Neuron (in vitro differentiated cells): Measurements from ENCODE around the gene KCNIP3.
"Not testable (repeated sequence)": the region's sequence is repeated elsewhere in the genome, so short reads cannot be mapped to it uniquely, and the experiment has no call there.

ENCODE experiments used
- H2AFZ ChIP-seq: one replicate; pipeline ENCODE4 v1.6.1; 2013; ENCODE audit warnings: low read depth, mild to moderate bottlenecking, inconsistent platforms, low read length, moderate library complexity
- H3K27me3 ChIP-seq: one replicate; pipeline ENCODE4 v1.6.1; 2013; ENCODE audit warnings: low read length; ENCODE audit not compliant: insufficient read depth
- H3K36me3 ChIP-seq: one replicate; pipeline ENCODE4 v1.6.1; 2013; ENCODE audit warnings: low read length; ENCODE audit not compliant: insufficient read depth
- H3K4me1 ChIP-seq: one replicate; pipeline ENCODE4 v1.6.1; 2013; ENCODE audit warnings: low read length; ENCODE audit not compliant: insufficient read depth
- H3K4me3 ChIP-seq: 2 replicates; pipeline ENCODE4 v1.5.1; 2013; ENCODE audit warnings: mild to moderate bottlenecking, low read length, moderate library complexity
- H3K9me3 ChIP-seq: one replicate; pipeline ENCODE4 v1.6.1; 2013; ENCODE audit warnings: low read length

KCNIP3 gene

DNA sequence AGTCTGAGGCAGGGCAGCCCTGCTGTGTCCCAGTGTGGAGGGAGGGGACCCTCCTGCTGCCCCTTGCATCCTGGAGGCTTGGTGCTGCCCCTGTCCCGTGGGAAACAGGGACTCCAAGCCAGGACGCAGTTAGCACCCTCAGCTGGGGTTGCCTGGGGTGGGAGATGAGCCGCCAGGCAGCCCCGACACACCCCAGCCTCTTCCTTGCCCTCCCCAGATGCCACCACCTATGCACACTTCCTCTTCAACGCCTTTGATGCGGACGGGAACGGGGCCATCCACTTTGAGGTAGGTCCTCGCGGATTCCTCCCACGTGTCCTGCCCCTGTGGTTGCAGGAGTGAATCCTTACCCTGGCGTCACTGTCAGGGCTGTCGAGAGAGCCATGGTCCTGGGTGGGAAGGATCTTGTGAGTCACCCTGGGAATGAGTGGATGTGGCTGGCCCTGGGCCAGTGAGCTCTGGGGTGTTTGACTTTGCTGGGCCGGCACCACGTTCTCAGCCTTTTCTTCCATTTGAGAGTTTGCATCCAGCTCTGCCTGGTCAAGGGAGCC is 77.8 kb downstream of the KCNIP3 start:
- no peak overlapping the region for H2AFZ ChIP-seq
- no peaks in the 10 kb centered on the region for H3K36me3 ChIP-seq
- no peak overlapping the region for H3K4me3 ChIP-seq
- H3K27me3 ChIP-seq, result no peaks in the 10 kb centered on the region
- H3K4me1 ChIP-seq, result no peaks in the 10 kb centered on the region
- H3K9me3 ChIP-seq, result no peaks in the 10 kb centered on the region

DNA sequence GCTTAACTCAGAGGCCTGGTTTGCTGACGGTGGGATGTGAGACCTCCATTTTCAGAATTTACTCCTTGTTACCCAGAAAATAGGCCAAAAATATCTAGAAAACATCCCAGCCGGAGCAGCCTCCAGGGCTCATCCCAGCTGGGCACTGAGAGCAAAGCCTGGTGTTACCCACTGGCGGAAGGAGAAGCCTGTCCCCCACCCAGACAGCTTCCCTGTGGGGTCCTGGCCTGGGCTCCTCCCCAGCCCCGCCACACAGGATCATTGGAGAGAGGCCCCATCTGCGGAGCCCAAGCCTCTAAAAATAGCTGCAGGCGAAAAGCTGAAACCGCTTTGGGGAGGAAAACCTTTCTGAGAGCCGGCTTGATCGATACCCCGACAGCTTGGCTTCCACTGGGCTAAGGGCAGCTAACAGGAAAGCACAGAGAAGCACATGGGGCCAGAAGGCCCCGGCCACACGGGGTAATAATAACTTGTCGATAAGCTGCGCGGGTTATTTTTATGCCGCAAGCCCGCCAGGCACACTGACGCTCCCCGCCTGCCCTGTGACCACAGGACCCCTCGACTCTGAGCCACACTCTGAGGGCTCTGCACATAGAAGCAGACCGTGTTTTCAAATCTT is 78.5 kb downstream of the KCNIP3 start:
- Histone ChIP-seq H3K9me3 (no peaks in the 10 kb centered on the region), H3K27me3 (peaks cover 4% of the 10 kb centered on the region), H3K4me1 (no peaks in the 10 kb centered on the region), H3K36me3 (no peaks in the 10 kb centered on the region), H3K4me3 (no peak overlapping the region), H2AFZ (no peak overlapping the region)

DNA sequence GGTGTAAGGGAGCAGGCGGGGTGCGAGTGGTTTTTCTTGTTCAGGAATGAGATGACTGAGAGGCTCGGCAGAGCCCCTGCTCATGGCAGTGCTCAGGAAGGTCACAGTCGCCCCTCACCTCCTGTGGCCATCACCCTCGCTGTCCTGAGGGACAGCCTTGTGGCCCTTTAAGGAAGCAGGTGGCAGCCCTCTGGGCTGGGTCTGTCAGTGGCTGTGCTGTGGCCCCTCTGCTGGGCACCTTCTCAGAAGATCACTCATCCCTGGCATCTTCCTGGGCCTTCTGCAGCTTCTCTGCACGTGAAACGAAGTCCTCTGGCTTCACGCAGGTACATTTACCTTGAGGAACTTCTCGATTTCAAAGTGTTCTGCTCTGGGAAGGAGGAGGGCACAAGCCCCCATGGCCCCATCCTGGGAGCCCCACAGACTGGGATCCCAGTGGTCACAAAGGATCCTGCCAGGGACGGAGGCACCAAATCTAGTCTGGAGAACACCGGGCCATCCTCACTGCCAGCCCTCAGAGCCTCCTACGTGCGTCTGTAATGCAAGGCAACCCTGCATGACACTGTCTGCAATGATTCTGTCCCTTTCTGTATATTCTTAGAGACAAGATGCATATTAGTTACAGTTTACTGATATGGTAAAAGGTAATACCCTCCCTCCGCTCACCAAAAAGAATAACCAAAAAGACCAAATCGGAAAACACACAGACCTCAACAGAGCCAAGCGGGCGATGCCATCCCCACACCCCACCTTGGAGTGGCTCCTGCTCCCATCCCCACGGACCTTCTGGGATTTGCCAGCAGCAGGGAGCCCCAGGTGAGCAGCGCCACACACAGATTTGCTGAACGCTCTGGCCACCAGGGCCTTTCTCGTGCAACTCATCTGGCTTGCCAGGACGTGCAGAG is 79.4 kb downstream of the KCNIP3 start:
- H3K4me3 ChIP-seq, result no peak overlapping the region
- H3K4me1 ChIP-seq, result no peaks in the 10 kb centered on the region
- H2AFZ ChIP-seq, result no peak overlapping the region
- peaks cover 4% of the 10 kb centered on the region for H3K27me3 ChIP-seq
- no peaks in the 10 kb centered on the region for H3K36me3 ChIP-seq
- H3K9me3 ChIP-seq, result no peaks in the 10 kb centered on the region

GRCh38 chr2:95377216-95378123 is 80.3 kb downstream of the KCNIP3 start:
- Histone ChIP-seq H3K9me3 (no peaks in the 10 kb centered on the region), H3K27me3 (peaks cover 4% of the 10 kb centered on the region), H2AFZ (no peak overlapping the region)

DNA sequence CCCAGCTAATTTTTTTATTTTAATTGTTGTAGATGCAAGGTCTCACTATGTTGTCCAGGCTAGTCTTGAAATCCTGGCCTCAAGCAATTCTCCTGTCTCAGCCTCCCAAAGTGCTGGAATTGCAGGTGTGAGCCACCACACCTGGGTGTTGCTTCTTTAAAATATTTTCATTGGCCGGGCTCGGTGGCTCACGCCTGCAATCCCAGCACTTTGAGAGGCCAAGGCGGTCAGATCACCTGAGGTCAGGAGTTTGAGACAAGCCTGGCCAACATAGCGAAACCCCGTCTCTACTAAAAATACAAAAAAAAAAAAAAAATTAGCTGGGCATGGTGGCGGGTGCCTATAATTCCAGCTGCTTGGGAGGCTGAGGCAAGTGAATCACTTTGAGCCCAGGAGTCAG is 81.1 kb downstream of the KCNIP3 start:
- H3K9me3 ChIP-seq, H3K4me1 ChIP-seq, H2AFZ ChIP-seq, H3K27me3 ChIP-seq, H3K4me3 ChIP-seq, H3K36me3 ChIP-seq: not testable (repeated sequence)

More at GRCh38 chr2:95377216-95378123, 80.3 kb downstream of the KCNIP3 start:
- no peaks in the 10 kb centered on the region for H3K36me3 ChIP-seq
- H3K4me3 ChIP-seq, result no peak overlapping the region
- H3K4me1 ChIP-seq, result no peaks in the 10 kb centered on the region

DNA sequence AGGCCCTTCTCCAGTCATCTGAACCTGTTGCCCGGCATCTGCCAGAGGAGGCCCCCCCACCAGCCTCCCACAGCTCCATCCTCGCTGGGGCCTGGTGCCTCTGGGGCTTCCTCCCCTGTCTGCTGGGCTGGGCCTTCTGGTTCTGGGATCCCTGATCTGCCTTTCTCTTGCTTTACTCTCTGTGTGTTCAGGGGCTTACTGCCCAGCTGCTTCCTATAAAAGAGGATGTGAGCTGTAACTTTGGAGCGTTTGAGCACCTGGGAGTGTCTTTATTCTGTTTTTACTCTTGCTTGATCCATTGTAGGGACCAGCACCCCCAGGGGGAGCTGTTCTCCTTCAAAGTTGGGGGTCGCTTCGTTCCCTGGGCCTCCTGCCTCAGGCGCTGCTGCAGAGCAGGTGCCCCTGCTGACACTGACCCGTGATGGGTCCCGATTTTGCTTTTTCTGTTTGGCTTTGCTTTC is 82.3 kb downstream of the KCNIP3 start:
- Histone ChIP-seq H3K27me3 (peaks cover 4% of the 10 kb centered on the region), H3K4me1 (no peaks in the 10 kb centered on the region), H2AFZ (no peak overlapping the region), H3K4me3 (no peak overlapping the region), H3K9me3 (no peaks in the 10 kb centered on the region), H3K36me3 (no peaks in the 10 kb centered on the region)

GRCh38 chr2:95380280-95380679 is 83.1 kb downstream of the KCNIP3 start:
- Histone ChIP-seq H3K9me3 (no peaks in the 10 kb centered on the region), H3K4me1 (no peaks in the 10 kb centered on the region), H2AFZ (no peak overlapping the region), H3K36me3 (no peaks in the 10 kb centered on the region), H3K4me3 (no peak overlapping the region), H3K27me3 (peaks cover 4% of the 10 kb centered on the region)

- H3K27me3 ChIP-seq, result peaks cover 4% of the 10 kb centered on the region
- no peaks in the 10 kb centered on the region for H3K9me3 ChIP-seq
- H3K4me1 ChIP-seq, result no peaks in the 10 kb centered on the region
- no peak overlapping the region for H2AFZ ChIP-seq
- H3K36me3 ChIP-seq, result no peaks in the 10 kb centered on the region
- H3K4me3 ChIP-seq, result no peak overlapping the region
These were observed 83.6 kb downstream of the KCNIP3 start for GRCh38 chr2:95380731-95381130.

DNA sequence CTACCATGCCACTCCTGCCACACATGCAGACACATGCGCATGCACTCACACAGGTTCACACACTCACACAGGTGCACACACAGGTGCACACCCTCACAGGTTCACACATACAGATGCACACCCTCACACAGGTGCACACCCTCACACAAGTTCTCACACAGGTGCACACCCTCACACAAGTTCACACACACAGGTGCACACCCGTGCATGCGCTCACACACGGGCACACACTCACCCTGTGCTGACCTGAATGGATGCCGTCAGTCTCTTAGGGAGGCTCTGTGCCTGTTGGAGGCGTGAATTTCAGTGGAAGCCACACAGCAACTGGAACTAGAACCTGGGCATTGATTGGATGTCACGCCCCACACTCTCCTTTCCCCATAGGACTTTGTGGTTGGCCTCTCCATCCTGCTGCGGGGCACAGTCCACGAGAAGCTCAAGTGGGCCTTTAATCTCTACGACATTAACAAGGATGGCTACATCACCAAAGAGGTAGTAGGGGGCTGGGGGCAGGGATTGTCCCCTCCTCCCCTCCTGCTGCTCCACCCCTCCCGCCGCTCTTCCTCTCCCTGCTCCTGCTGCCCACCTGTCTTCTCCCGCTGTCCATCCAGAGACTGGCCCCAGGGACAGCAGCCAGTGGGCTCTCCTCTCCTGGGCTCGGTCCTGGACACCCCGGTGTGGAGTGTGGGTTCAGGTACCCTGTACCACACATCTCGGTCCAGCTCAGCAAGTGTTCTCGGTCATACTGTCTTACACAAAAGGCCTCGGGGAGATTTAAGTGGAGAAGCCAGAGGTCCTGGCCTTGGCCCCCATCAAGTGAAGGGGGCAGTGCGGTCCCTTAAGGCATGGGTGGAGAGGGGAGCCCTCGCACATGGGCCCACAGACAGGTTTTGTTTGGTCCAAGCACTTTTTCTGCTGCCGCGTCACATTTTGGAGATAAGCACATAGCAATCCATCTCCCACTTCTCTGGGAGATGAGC is 84.4 kb downstream of the KCNIP3 start:
- Histone ChIP-seq H3K36me3 (no peaks in the 10 kb centered on the region), H3K27me3 (peaks cover 4% of the 10 kb centered on the region), H2AFZ (no peak overlapping the region)

GRCh38 chr2:95382192-95382591 is 85.0 kb downstream of the KCNIP3 start:
- Histone ChIP-seq H3K36me3 (no peaks in the 10 kb centered on the region), H3K9me3 (no peaks in the 10 kb centered on the region), H3K27me3 (peaks cover 4% of the 10 kb centered on the region), H3K4me1 (no peaks in the 10 kb centered on the region), H3K4me3 (no peak overlapping the region), H2AFZ (no peak overlapping the region)

More for the DNA sequence above, 84.4 kb downstream of the KCNIP3 start:
- H3K4me1 ChIP-seq, result no peaks in the 10 kb centered on the region
- no peaks in the 10 kb centered on the region for H3K9me3 ChIP-seq
- H3K4me3 ChIP-seq, result no peak overlapping the region

DNA sequence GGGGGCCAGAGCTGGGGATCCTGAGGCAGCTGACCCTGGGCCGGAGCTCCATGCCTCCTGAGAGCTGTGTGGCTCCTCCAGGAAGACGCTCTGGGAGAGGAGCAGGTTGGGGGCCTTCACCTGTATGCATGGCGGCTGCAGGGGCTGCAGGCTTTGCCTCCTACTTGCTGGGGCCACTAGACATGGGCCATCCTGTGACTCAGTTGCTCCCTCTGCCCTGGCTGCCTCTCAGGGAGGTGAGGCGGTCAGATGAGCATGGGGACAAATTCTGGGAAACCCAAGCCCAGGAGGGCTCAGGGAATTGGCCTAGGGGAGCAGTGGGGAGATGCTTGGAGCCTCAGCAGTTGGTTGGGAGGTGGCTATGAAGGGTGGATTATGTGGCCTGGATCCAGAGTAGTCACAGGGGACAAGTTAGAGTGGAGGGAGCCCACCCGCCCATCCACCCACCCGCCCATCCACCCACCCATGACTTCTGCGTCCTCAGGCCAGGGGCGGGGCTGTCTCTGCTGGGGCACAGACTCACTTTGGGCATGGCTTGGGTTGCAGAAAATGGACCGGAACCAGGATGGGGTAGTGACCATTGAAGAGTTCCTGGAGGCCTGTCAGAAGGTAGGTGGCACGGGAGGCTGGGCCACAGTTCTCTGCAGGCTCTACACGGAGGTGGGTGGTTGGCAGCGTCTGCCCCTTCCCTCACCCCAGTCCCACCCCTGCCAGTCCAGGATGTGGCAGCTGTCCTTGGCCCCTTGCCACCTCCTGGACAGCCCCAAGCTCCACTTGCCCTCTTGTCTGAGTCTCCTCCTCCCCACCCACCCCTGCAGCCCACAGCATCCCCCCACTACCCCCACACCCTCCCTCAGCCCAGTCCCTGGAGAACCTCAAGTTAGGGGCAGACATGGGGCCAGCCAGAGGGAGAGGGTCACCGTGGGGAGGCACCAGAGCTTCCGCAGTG is 85.8 kb downstream of the KCNIP3 start:
- Histone ChIP-seq H3K4me1 (no peaks in the 10 kb centered on the region), H3K36me3 (no peaks in the 10 kb centered on the region), H3K27me3 (peaks cover 4% of the 10 kb centered on the region), H3K4me3 (no peak overlapping the region), H3K9me3 (no peaks in the 10 kb centered on the region), H2AFZ (no peak overlapping the region)
